NB4 (cell line): ENCODE results near the gene TMOD1.
A peak's percentile ranks its signal among the peaks of the same experiment; 100 is the strongest.

Experiments used
- DNase-seq: peaks from one replicate; pipeline ENCODE4 v3.0.0; 2010; ENCODE audit warnings: low read depth
- H3K4me3 ChIP-seq: one replicate; pipeline ENCODE4 v1.5.1; 2011; ENCODE audit warnings: mild to moderate bottlenecking, low read depth, low read length, moderate library complexity
- CTCF ChIP-seq: IDR thresholded peaks from one replicate; pipeline ENCODE4 v1.5.1; 2012; ENCODE audit warnings: low read depth, low read length
- MAX ChIP-seq: IDR thresholded peaks from 2 replicates; pipeline ENCODE4 v1.6.1; 2011; ENCODE audit warnings: low read depth, low read length
- MYC ChIP-seq: IDR thresholded peaks from 2 replicates; pipeline ENCODE4 v1.6.1; 2011; ENCODE audit warnings: low read depth, low read length
- POLR2A ChIP-seq: IDR thresholded peaks from 2 replicates; pipeline ENCODE4 v1.6.1; 2011; ENCODE audit warnings: mild to moderate bottlenecking; ENCODE audit not compliant: insufficient read length; ENCODE audit errors: extremely low read depth

Gene TMOD1

GRCh38 chr9:97593960-97594359, 92.5 kb downstream of the TMOD1 start:
- TF ChIP-seq MAX: no peak
- no peak for TF ChIP-seq POLR2A
- no peak for TF ChIP-seq CTCF
- TF ChIP-seq MYC: no peak

GRCh38 chr9:97594381-97594921, 93.0 kb downstream of the TMOD1 start:
- H3K4me3 ChIP-seq: no peak overlapping the region
- DNase-seq: no peak
- TF ChIP-seq MYC (no peak), POLR2A (no peak), CTCF (no peak), MAX (no peak)

More at GRCh38 chr9:97593960-97594359, 92.5 kb downstream of the TMOD1 start:
- no peak for DNase-seq
- no peak overlapping the region for H3K4me3 ChIP-seq

GRCh38 chr9:97596906-97597305, 95.4 kb downstream of the TMOD1 start:
- no peak overlapping the region for H3K4me3 ChIP-seq
- TF ChIP-seq CTCF (no peak), MAX (no peak)
- no peak for DNase-seq

GRCh38 chr9:97598461-97599288, 97.2 kb downstream of the TMOD1 start:
- DNase-seq: peak; percentile 86
- no peak for TF ChIP-seq MYC
- no peak for TF ChIP-seq POLR2A
- no peak for TF ChIP-seq MAX
- peak; percentile 91 for TF ChIP-seq CTCF
- no peak overlapping the region for H3K4me3 ChIP-seq

- no peak for DNase-seq
- no peak overlapping the region for H3K4me3 ChIP-seq
- no peak for TF ChIP-seq POLR2A
- TF ChIP-seq MYC: no peak
- TF ChIP-seq MAX: no peak
- TF ChIP-seq CTCF: no peak
These were observed 97.9 kb downstream of the TMOD1 start for GRCh38 chr9:97599314-97599846.
